Measurements from ENCODE around the gene SGTA.

DNA sequence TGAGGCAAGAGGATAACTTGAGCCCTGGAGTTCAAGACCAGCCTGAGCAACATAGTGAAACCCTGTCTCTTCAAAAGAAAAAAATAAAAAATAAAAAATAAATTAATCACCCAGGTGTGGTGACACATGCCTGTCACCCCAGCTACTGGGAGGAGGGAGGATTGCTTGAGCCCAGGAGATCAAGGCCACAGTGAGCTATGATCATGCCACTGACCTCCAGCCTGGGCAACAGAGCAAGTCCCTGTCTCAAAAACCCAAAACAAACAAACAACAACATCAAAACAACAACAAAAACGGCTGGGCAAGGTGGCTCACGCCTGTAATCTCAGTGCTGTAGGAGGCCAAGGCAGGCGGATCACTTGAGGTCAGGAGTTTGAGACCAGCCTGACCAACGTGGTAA, 39.0 kb downstream of the SGTA start:
- TF ChIP-seq RBBP5 (IDR thresholded peaks at IDR 0.05; ENCODE audit: borderline replicate concordance, low read depth, low read length) (no peak), TAF1 (IDR thresholded peaks at IDR 0.05; ENCODE audit: low read depth, low read length) (no peak), HDAC6 (IDR thresholded peaks at IDR 0.05; ENCODE audit: low read depth, low read length) (no peak), POLR2A (IDR thresholded peaks at IDR 0.05; ENCODE audit: control extremely low read depth in 1 of 2, low read depth in 2 of 2, low read length in 2 of 2) (no peak), YY1 (IDR thresholded peaks at IDR 0.05; ENCODE audit: low read depth, low read length) (no peak), SRF (IDR thresholded peaks at IDR 0.05; ENCODE audit: low read depth, low read length) (no peak), MAFK (IDR thresholded peaks at IDR 0.05; ENCODE audit: low read depth, low read length) (no peak), GABPA (IDR thresholded peaks at IDR 0.05; ENCODE audit: borderline replicate concordance, insufficient read depth, low read length) (no peak), EZH2 (IDR thresholded peaks at IDR 0.05; ENCODE audit: low read depth, low read length, severe bottlenecking) (no peak), BACH1 (IDR thresholded peaks at IDR 0.05; ENCODE audit: low read length) (no peak)
- TF ChIP-seq, protein P1, sequence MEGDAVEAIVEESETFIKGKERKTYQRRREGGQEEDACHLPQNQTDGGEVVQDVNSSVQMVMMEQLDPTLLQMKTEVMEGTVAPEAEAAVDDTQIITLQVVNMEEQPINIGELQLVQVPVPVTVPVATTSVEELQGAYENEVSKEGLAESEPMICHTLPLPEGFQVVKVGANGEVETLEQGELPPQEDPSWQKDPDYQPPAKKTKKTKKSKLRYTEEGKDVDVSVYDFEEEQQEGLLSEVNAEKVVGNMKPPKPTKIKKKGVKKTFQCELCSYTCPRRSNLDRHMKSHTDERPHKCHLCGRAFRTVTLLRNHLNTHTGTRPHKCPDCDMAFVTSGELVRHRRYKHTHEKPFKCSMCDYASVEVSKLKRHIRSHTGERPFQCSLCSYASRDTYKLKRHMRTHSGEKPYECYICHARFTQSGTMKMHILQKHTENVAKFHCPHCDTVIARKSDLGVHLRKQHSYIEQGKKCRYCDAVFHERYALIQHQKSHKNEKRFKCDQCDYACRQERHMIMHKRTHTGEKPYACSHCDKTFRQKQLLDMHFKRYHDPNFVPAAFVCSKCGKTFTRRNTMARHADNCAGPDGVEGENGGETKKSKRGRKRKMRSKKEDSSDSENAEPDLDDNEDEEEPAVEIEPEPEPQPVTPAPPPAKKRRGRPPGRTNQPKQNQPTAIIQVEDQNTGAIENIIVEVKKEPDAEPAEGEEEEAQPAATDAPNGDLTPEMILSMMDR (IDR thresholded peaks at IDR 0.05; ENCODE audit: control extremely low read depth in 1 of 3, insufficient read depth in 1 of 3, low read depth in 1 of 3, low read length in 3 of 3) = no peak

Measured in H1 (cell line).